ENCODE results near the gene BCL2L12. TPM values are rescaled to one million over a fixed set of nuclear protein-coding genes. Genes with fewer than 3 reads are reported as not detected.

Gene BCL2L12
- total RNA-seq, 3 donors from 2014 or later = 9.6 to 20.8 (median 16.3) TPM

DNA sequence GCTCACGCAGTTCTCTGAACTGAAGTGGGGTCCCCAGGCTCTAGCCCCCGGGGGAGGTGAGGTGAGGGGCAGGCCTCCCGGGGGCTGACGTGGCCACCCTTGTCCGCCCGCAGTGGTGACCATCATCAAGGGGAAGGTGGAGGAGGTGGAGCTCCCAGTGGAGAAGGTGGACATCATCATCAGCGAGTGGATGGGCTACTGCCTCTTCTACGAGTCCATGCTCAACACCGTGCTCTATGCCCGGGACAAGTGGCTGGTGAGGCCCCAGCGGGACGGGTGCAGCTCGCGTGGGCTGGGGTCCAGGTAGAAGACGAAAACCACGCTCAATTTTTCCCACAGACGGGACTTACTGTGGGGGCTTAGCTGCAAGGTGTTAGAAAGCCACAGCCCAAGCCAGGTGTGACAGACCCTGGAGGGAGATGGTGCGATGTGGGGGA lies 18.1 kb downstream of the BCL2L12 start:
- ATAC-seq (no peak), DNase-seq (no peak)
- Histone ChIP-seq H3K9me3 (no peaks in the 10 kb centered on the region), H3K36me3 (ENCODE audit: low read depth) (no peaks in the 10 kb centered on the region), H3K4me1 (ENCODE audit: low read depth) (peaks cover 17% of the 10 kb centered on the region), H3K4me3 (no peak overlapping the region)
- intact Hi-C loops (cut with DNase I, micrococcal nuclease) = loop anchor here in 1 of 2 donors (10.0 kb wide), 1 partner anchor 99 kb away; the partner anchor contains the start of genes NOSIP and PRRG2
- TF ChIP-seq, protein P1, sequence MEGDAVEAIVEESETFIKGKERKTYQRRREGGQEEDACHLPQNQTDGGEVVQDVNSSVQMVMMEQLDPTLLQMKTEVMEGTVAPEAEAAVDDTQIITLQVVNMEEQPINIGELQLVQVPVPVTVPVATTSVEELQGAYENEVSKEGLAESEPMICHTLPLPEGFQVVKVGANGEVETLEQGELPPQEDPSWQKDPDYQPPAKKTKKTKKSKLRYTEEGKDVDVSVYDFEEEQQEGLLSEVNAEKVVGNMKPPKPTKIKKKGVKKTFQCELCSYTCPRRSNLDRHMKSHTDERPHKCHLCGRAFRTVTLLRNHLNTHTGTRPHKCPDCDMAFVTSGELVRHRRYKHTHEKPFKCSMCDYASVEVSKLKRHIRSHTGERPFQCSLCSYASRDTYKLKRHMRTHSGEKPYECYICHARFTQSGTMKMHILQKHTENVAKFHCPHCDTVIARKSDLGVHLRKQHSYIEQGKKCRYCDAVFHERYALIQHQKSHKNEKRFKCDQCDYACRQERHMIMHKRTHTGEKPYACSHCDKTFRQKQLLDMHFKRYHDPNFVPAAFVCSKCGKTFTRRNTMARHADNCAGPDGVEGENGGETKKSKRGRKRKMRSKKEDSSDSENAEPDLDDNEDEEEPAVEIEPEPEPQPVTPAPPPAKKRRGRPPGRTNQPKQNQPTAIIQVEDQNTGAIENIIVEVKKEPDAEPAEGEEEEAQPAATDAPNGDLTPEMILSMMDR (IDR thresholded peaks at IDR 0.05) = no peak

DNA sequence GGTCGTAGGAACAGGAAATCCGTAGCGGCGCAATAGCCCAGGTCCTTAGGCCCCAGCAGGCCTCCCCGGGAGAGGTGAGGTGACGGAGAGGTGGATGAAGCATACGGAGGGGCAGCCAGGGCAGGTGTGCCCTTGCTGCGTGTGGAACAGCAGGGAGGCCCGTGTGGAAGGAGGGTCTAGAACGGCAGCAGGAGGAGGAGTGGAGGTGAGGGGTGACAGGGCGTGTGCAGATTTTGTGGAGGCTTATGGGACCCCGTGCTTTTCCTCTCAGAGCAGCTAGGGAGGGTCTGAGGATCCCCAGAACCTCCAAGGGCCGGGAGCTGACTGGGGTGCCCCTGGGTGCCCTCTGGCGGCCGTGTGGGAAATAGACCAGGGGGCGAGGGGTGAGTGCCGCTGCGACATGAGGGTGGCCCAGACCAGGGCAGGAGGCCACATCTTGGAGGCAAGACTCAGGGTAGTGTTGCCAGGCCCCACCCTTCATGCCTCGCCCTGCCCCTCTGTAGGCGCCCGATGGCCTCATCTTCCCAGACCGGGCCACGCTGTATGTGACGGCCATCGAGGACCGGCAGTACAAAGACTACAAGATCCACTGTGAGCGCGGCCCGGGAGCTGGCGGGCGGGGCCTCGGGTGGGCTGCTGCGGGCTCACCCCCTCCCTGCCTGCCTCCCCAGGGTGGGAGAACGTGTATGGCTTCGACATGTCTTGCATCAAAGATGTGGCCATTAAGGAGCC lies 18.7 kb downstream of the BCL2L12 start:
- intact Hi-C loops (cut with DNase I, micrococcal nuclease) = loop anchor here in 1 of 2 donors (10.0 kb wide), 1 partner anchor 100 kb away; the partner anchor contains the start of genes NOSIP and PRRG2
- no peak overlapping the region for H3K4me3 ChIP-seq
- no peaks in the 10 kb centered on the region for H3K36me3 ChIP-seq (ENCODE audit: low read depth)
- H3K9me3 ChIP-seq = no peaks in the 10 kb centered on the region
- TF ChIP-seq, protein P1 (IDR thresholded peaks at IDR 0.05) = peak; percentile 23
- DNase-seq (no peak), ATAC-seq (peak; percentile 36)
- peaks cover 16% of the 10 kb centered on the region for H3K4me1 ChIP-seq (ENCODE audit: low read depth)

DNA sequence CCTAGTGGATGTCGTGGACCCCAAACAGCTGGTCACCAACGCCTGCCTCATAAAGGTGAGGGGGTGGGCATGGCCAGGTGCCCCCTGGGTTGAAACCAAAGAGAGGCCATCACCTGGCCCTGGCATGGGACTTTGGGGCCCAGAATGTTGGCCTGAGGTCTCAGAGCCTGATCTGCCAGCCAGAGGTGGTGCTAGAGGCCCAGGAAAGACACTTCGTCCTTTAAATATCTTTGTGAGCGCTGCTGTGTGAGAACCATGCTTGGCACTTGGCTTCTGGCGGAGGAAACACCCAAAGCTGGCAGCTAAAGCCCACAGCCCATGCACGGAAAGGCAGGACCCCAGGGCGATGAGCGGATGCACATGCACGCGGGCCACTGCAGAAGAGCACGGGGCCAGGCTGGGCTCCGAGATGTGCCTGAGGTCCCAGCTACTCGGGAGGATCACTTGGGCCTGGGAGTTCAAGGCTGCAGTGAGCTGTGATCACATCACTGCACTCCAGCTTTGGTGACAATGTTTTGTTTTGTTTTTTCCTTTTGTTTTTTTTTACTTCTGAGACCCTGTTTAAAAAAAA lies 19.3 kb downstream of the BCL2L12 start:
- H3K9me3 ChIP-seq = no peaks in the 10 kb centered on the region
- no peak for DNase-seq
- intact Hi-C loops (cut with DNase I, micrococcal nuclease) = loop anchor here in 1 of 2 donors (10.0 kb wide), 1 partner anchor 100 kb away; the partner anchor contains the start of genes NOSIP and PRRG2
- H3K36me3 ChIP-seq (ENCODE audit: low read depth) = no peaks in the 10 kb centered on the region
- no peak for ATAC-seq
- H3K4me3 ChIP-seq = no peak overlapping the region
- peaks cover 18% of the 10 kb centered on the region for H3K4me1 ChIP-seq (ENCODE audit: low read depth)
- TF ChIP-seq, protein P1 (IDR thresholded peaks at IDR 0.05) = no peak

DNA sequence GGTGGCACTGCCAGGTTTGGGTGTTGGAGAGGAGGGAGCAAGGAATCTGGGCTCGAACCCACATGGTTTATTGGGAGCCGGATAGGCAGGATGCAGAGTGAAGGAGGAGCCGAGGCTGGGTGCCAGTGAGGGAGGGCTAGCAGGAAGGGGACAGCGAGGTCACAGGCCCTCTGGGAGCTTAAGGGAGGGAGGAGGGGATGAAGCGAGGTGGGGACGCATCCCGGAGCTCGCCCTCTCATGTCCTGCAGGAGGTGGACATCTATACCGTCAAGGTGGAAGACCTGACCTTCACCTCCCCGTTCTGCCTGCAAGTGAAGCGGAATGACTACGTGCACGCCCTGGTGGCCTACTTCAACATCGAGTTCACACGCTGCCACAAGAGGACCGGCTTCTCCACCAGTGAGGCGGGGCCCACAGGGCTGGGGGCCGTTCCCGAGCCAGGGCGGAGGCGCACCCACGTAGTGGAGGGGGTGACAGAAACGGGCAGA lies 20.2 kb downstream of the BCL2L12 start:
- Histone ChIP-seq H3K4me1 (ENCODE audit: low read depth) (peaks cover 17% of the 10 kb centered on the region), H3K9me3 (no peaks in the 10 kb centered on the region), H3K4me3 (no peak overlapping the region), H3K36me3 (ENCODE audit: low read depth) (no peaks in the 10 kb centered on the region)
- DNase-seq (no peak), ATAC-seq (no peak)
- intact Hi-C loops (cut with DNase I, micrococcal nuclease) = loop anchor here in 1 of 2 donors (10.0 kb wide), 1 partner anchor 101 kb away; the partner anchor contains the start of genes NOSIP and PRRG2
- TF ChIP-seq, protein P1 (IDR thresholded peaks at IDR 0.05) = no peak

DNA sequence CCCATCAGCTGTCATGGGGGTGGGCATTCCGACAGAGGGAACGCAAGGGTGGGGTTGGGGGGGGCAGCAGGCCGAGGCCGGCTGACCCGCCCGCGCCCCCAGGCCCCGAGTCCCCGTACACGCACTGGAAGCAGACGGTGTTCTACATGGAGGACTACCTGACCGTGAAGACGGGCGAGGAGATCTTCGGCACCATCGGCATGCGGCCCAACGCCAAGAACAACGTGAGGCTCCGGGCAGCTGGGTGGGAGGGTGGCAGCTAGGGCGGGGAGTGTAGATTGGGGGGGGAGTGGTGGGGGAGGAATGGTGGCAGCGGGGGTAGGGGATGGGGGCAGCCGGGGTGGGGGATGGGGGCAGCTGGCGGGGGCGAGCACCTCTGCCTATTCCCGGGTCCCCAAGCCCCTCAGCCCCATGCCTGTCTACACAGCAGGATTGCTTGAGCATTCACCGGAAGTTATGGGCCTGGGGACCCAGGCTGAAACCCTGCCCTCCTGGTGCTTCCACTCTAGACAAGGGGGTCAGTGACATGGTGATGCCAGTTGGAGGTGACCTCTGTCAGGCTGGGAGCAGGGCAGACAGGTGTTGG lies 20.9 kb downstream of the BCL2L12 start:
- no peak for ATAC-seq
- no peak for DNase-seq
- Histone ChIP-seq H3K36me3 (ENCODE audit: low read depth) (no peaks in the 10 kb centered on the region), H3K4me3 (no peak overlapping the region), H3K9me3 (no peaks in the 10 kb centered on the region), H3K4me1 (ENCODE audit: low read depth) (peaks cover 17% of the 10 kb centered on the region)
- intact Hi-C loops (cut with DNase I, micrococcal nuclease) = loop anchor here in 1 of 2 donors (10.0 kb wide), 1 partner anchor 102 kb away; the partner anchor contains the start of genes NOSIP and PRRG2
- TF ChIP-seq, protein P1 (IDR thresholded peaks at IDR 0.05) = no peak

All from mucosa of descending colon (tissue), 3 donors.